ENCODE data around the gene EED.
A peak's percentile ranks its signal among the peaks of the same experiment; 100 is the strongest.

EED gene

DNA sequence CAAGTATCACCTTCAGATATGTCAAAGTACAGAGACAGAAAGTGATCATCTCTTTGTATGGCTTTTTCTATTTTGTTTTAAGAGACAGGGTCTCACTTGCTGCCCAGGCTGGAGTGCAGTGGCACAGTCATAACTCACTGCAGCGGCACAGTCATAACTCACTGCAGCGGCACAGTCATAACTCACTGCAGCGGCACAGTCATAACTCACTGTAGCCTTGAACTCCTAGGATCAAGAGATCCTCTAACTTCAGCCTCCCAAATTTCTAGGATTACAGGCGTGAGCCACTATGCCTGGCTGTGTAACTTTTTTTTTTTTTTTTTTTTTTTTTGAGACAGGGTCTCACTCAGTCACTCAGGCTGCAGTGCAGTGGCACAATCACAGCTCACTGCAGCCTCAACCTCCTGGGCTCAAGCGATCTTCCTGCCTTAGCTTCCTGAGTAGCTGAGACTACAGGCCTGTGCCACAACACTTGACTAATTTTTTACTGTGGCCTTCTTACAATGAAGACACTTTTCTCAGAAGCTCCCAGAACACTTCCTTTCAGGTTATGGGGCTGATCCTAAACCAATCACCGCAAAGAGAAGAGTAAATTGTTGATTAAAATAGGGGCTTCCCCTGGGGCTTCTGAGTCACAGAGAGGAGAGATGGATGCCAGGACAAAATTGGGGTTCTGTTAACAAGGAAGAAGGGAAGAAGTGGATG lies 48.5 kb downstream of the EED start:
- H3K4me2 ChIP-seq (ENCODE audit: low read length): no peak overlapping the region

DNA sequence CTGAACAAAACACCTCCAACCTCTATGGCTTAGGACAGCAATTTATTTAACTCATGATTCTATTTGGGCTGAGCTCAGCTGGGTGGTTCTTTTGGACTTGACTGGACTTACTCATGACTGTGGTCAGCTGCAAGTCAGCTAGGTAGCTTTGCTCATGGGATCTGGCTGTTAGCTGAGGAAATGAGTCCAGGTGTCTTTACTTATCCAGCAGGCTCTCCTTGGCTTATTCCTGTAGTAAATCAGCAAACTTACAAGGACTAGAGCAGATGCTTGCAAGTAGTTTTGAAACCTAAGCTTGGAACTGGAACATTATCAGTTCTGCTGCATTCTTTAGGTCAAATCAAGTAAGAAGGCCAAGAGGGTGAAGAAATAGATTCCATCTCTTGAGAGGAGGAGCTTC lies 49.5 kb downstream of the EED start:
- Histone ChIP-seq H4K20me1 (ENCODE audit: insufficient read depth, low read length) (no peaks in the 10 kb centered on the region), H2AFZ (ENCODE audit: low read length) (no peak overlapping the region), H3F3A (ENCODE audit: insufficient read depth, low read length) (no peaks in the 10 kb centered on the region), H3K9me2 (ENCODE audit: low read depth, low read length) (no peaks in the 10 kb centered on the region), H3K9ac (ENCODE audit: low read length) (no peak overlapping the region), H3K4me2 (ENCODE audit: low read length) (no peak overlapping the region), H3K36me3 (ENCODE audit: insufficient read depth, low read length) (no peaks in the 10 kb centered on the region), H3K79me2 (ENCODE audit: insufficient read depth, low read length) (no peaks in the 10 kb centered on the region), H3K9me3 (ENCODE audit: low read length) (no peaks in the 10 kb centered on the region), H3K4me1 (ENCODE audit: insufficient read depth, low read length, severe bottlenecking) (no peaks in the 10 kb centered on the region), H3K4me3 (ENCODE audit: low read depth, low read length, poor library complexity, severe bottlenecking) (no peak overlapping the region), H3K27me3 (ENCODE audit: insufficient read depth, low read length) (no peaks in the 10 kb centered on the region), H3K27ac (ENCODE audit: low read depth, low read length, poor library complexity, severe bottlenecking) (no peak overlapping the region)
- TF ChIP-seq EZH2 (IDR thresholded peaks at IDR 0.05; ENCODE audit: borderline replicate concordance, low read length): no peak
- TF ChIP-seq, protein P1, sequence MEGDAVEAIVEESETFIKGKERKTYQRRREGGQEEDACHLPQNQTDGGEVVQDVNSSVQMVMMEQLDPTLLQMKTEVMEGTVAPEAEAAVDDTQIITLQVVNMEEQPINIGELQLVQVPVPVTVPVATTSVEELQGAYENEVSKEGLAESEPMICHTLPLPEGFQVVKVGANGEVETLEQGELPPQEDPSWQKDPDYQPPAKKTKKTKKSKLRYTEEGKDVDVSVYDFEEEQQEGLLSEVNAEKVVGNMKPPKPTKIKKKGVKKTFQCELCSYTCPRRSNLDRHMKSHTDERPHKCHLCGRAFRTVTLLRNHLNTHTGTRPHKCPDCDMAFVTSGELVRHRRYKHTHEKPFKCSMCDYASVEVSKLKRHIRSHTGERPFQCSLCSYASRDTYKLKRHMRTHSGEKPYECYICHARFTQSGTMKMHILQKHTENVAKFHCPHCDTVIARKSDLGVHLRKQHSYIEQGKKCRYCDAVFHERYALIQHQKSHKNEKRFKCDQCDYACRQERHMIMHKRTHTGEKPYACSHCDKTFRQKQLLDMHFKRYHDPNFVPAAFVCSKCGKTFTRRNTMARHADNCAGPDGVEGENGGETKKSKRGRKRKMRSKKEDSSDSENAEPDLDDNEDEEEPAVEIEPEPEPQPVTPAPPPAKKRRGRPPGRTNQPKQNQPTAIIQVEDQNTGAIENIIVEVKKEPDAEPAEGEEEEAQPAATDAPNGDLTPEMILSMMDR (IDR thresholded peaks at IDR 0.05; ENCODE audit: low read length): no peak

More for the DNA sequence above, 48.5 kb downstream of the EED start:
- Histone ChIP-seq H3K27me3 (ENCODE audit: insufficient read depth, low read length) (no peaks in the 10 kb centered on the region), H3K9me2 (ENCODE audit: low read depth, low read length) (no peaks in the 10 kb centered on the region), H3K9me3 (ENCODE audit: low read length) (no peaks in the 10 kb centered on the region), H2AFZ (ENCODE audit: low read length) (no peak overlapping the region), H3K9ac (ENCODE audit: low read length) (no peak overlapping the region), H3K4me3 (ENCODE audit: low read depth, low read length, poor library complexity, severe bottlenecking) (no peak overlapping the region), H4K20me1 (ENCODE audit: insufficient read depth, low read length) (no peaks in the 10 kb centered on the region), H3K4me1 (ENCODE audit: insufficient read depth, low read length, severe bottlenecking) (no peaks in the 10 kb centered on the region), H3K27ac (ENCODE audit: low read depth, low read length, poor library complexity, severe bottlenecking) (no peak overlapping the region), H3K36me3 (ENCODE audit: insufficient read depth, low read length) (no peaks in the 10 kb centered on the region), H3K79me2 (ENCODE audit: insufficient read depth, low read length) (no peaks in the 10 kb centered on the region), H3F3A (ENCODE audit: insufficient read depth, low read length) (no peaks in the 10 kb centered on the region)
- TF ChIP-seq EZH2 (IDR thresholded peaks at IDR 0.05; ENCODE audit: borderline replicate concordance, low read length): no peak
- TF ChIP-seq, protein P1 (IDR thresholded peaks at IDR 0.05; ENCODE audit: low read length): no peak

DNA sequence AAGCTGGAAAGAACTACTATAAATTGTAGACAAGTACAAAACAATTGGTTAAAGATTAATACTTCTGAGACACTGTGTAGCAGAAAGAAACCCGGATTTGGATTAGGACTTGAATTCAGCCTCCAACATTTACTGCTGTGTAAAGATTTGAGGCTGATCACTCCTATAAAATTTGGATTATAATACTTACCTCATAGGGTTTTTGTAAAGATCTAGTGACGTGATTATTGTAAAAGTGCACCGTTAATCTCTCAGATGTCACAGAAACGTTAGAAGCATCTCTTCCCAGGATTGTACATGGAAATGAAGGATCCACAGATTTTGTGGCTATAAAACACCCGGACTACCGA lies 57.2 kb downstream of the EED start:
- Histone ChIP-seq H3K9ac (ENCODE audit: low read length) (peak overlapping the region; percentile 95), H3K79me2 (ENCODE audit: insufficient read depth, low read length) (peaks cover 20% of the 10 kb centered on the region), H3K4me2 (ENCODE audit: low read length) (peak overlapping the region; percentile 90), H2AFZ (ENCODE audit: low read length) (peak overlapping the region; percentile 94), H3K4me3 (ENCODE audit: low read depth, low read length, poor library complexity, severe bottlenecking) (peak overlapping the region; percentile 99), H3K36me3 (ENCODE audit: insufficient read depth, low read length) (peaks cover 10% of the 10 kb centered on the region), H3F3A (ENCODE audit: insufficient read depth, low read length) (no peaks in the 10 kb centered on the region), H3K4me1 (ENCODE audit: insufficient read depth, low read length, severe bottlenecking) (peaks cover 23% of the 10 kb centered on the region), H3K9me2 (ENCODE audit: low read depth, low read length) (no peaks in the 10 kb centered on the region), H3K9me3 (ENCODE audit: low read length) (no peaks in the 10 kb centered on the region), H3K27me3 (ENCODE audit: insufficient read depth, low read length) (no peaks in the 10 kb centered on the region), H3K27ac (ENCODE audit: low read depth, low read length, poor library complexity, severe bottlenecking) (no peak overlapping the region), H4K20me1 (ENCODE audit: insufficient read depth, low read length) (no peaks in the 10 kb centered on the region)
- no peak for TF ChIP-seq EZH2 (IDR thresholded peaks at IDR 0.05; ENCODE audit: borderline replicate concordance, low read length)
- TF ChIP-seq, protein P1 (IDR thresholded peaks at IDR 0.05; ENCODE audit: low read length): no peak

Measured in OCI-LY1 (cell line).